CD4-positive, CD25-positive, alpha-beta regulatory T cell (primary cell): Measurements from ENCODE around the gene LRRC3B. TPM values are rescaled to one million over a fixed set of nuclear protein-coding genes. Genes with fewer than 3 reads are reported as not detected.

Experiments
- ATAC-seq, 2 donors: fragments of 150-1000 bp; cut with Tn5 transposase; one replicate each; pipeline ENCODE4 v1.10.0; 2021; ENCODE audit warnings: low read depth in 2 of 2, moderate number of reproducible peaks in 2 of 2, moderate library complexity in 1 of 2
- DNase-seq, 3 donors: peaks; one replicate each; pipeline versions ENCODE4 v3.0.0 to v3.0.0-alpha.2; 2012 to 2022; ENCODE audit warnings: mixed read lengths in 1 of 3
- H3K27ac ChIP-seq: one replicate; pipeline ENCODE4 v1.7.0; 2013; ENCODE audit warnings: mild to moderate bottlenecking, low read length; ENCODE audit not compliant: insufficient read depth, poor library complexity, severe bottlenecking
- H3K27me3 ChIP-seq: one replicate; pipeline ENCODE4 v1.7.0; 2013; ENCODE audit warnings: low read length; ENCODE audit not compliant: control insufficient read depth, insufficient read depth
- H3K36me3 ChIP-seq: one replicate; pipeline ENCODE4 v1.7.0; 2013; ENCODE audit warnings: mild to moderate bottlenecking, low read length, moderate library complexity; ENCODE audit not compliant: control insufficient read depth, insufficient read depth
- H3K4me1 ChIP-seq: 2 replicates; pipeline ENCODE4 v1.7.0; 2013; ENCODE audit warnings: mild to moderate bottlenecking, low read length; ENCODE audit not compliant: insufficient read depth, control insufficient read depth, poor library complexity, severe bottlenecking
- H3K4me3 ChIP-seq: one replicate; pipeline ENCODE4 v1.7.0; 2013; ENCODE audit warnings: low read depth, mild to moderate bottlenecking, low read length, moderate library complexity
- H3K9me3 ChIP-seq, 2 experiments: 1 replicate in 1 of 2; 2 replicates in 1 of 2; pipeline ENCODE4 v1.7.0; 2013; ENCODE audit warnings: low read length in 2 of 2, mild to moderate bottlenecking in 1 of 2, moderate library complexity in 1 of 2; ENCODE audit not compliant: control insufficient read depth in 2 of 2
- H3K27ac Mint-ChIP-seq, 3 donors: one replicate each; pipeline ENCODE4 v1.8.0; 2020 to 2022; ENCODE audit warnings: mild to moderate bottlenecking in 3 of 3, mixed read lengths in 3 of 3, moderate library complexity in 2 of 3
- H3K27me3 Mint-ChIP-seq: one replicate; pipeline ENCODE4 v1.8.0; 2022; ENCODE audit warnings: mild to moderate bottlenecking, mixed read lengths
- H3K36me3 Mint-ChIP-seq: one replicate; pipeline ENCODE4 v1.8.0; 2020; ENCODE audit warnings: mixed read lengths
- H3K4me1 Mint-ChIP-seq, 4 donors: one replicate each; pipeline ENCODE4 v1.8.0; 2020 to 2022; ENCODE audit warnings: mixed read lengths in 4 of 4, mild to moderate bottlenecking in 1 of 4
- H3K4me3 Mint-ChIP-seq, 4 donors: one replicate each; pipeline ENCODE4 v1.8.0; 2020 to 2022; ENCODE audit warnings: mild to moderate bottlenecking in 4 of 4, mixed read lengths in 4 of 4, moderate library complexity in 3 of 4
- H3K9me3 Mint-ChIP-seq, 7 donors: one replicate each; pipeline ENCODE4 v1.8.0; 2020 to 2022; ENCODE audit warnings: mixed read lengths in 7 of 7, mild to moderate bottlenecking in 3 of 7, moderate library complexity in 2 of 7
- polyA plus RNA-seq, 4 donors: library from polyadenylated mRNA; unstranded; fragments of 300-500 nt; fragmentation: Illumina TruSeq; gene quantifications; one replicate each; pipeline ENCODE4 v1.2.3, GENCODE V29; 2021
- total RNA-seq: library from RNA; stranded (reverse); gene quantifications from one replicate; pipeline ENCODE4 v1.2.3, GENCODE V29; 2022

Gene LRRC3B
- total and polyA plus RNA-seq, 5 donors from 2014 or later, result not detected

GRCh38 chr3:26683902-26684301 is 61.3 kb downstream of the LRRC3B start:
- Histone ChIP-seq H3K27me3 (no peaks in the 10 kb centered on the region), H3K4me3 (no peak overlapping the region), H3K4me1 (no peaks in the 10 kb centered on the region), H3K36me3 (no peaks in the 10 kb centered on the region), H3K27ac (no peak overlapping the region), H3K9me3 (no peaks in the 10 kb centered on the region)
- H3K9me3 Mint-ChIP-seq, result peaks cover 1 to 5% (median 3%) of the 10 kb centered on the region in 7 donors
- no peaks in the 10 kb centered on the region for H3K4me1 Mint-ChIP-seq
- no peak overlapping the region for H3K4me3 Mint-ChIP-seq
- H3K27me3 Mint-ChIP-seq, result no peaks in the 10 kb centered on the region
- ATAC-seq (no peak), DNase-seq (no peak)
- no peak overlapping the region for H3K27ac Mint-ChIP-seq
- H3K36me3 Mint-ChIP-seq, result no peaks in the 10 kb centered on the region

GRCh38 chr3:26687466-26687865 is 64.9 kb downstream of the LRRC3B start:
- no peak overlapping the region for H3K27ac ChIP-seq
- DNase-seq (no peak), ATAC-seq (no peak)
- Mint-ChIP-seq H3K27ac (no peak overlapping the region), H3K9me3 (peaks cover 1 to 3% (median 2%) of the 10 kb centered on the region in 7 donors), H3K4me1 (no peaks in the 10 kb centered on the region), H3K36me3 (no peaks in the 10 kb centered on the region), H3K4me3 (peak overlapping the region in 1 of 4 donors; percentile 43), H3K27me3 (no peaks in the 10 kb centered on the region)
- no peaks in the 10 kb centered on the region for H3K27me3 ChIP-seq
- H3K36me3 ChIP-seq, result no peaks in the 10 kb centered on the region
- H3K9me3 ChIP-seq, result peaks cover 0 to 5% of the 10 kb centered on the region in 2 experiments
- no peaks in the 10 kb centered on the region for H3K4me1 ChIP-seq
- no peak overlapping the region for H3K4me3 ChIP-seq

- no peak for ATAC-seq
- H3K27ac ChIP-seq, result no peak overlapping the region
- Mint-ChIP-seq H3K27me3 (no peaks in the 10 kb centered on the region), H3K27ac (no peak overlapping the region), H3K4me3 (peak overlapping the region in 1 of 4 donors; percentile 47), H3K4me1 (no peaks in the 10 kb centered on the region), H3K9me3 (peaks cover 0 to 10% (median 2%) of the 10 kb centered on the region in 7 donors), H3K36me3 (no peaks in the 10 kb centered on the region)
- DNase-seq, result no peak
- no peaks in the 10 kb centered on the region for H3K27me3 ChIP-seq
- no peaks in the 10 kb centered on the region for H3K36me3 ChIP-seq
- no peaks in the 10 kb centered on the region for H3K9me3 ChIP-seq
- H3K4me3 ChIP-seq, result no peak overlapping the region
- no peaks in the 10 kb centered on the region for H3K4me1 ChIP-seq
These were observed 77.0 kb downstream of the LRRC3B start for GRCh38 chr3:26699553-26699952.

- Histone ChIP-seq H3K4me3 (no peak overlapping the region), H3K36me3 (no peaks in the 10 kb centered on the region), H3K4me1 (no peaks in the 10 kb centered on the region), H3K9me3 (no peaks in the 10 kb centered on the region), H3K27me3 (no peaks in the 10 kb centered on the region), H3K27ac (no peak overlapping the region)
- ATAC-seq (no peak), DNase-seq (no peak)
- Mint-ChIP-seq H3K27ac (no peak overlapping the region), H3K27me3 (no peaks in the 10 kb centered on the region), H3K9me3 (peaks cover 0 to 8% (median 3%) of the 10 kb centered on the region in 7 donors), H3K4me3 (no peak overlapping the region), H3K4me1 (no peaks in the 10 kb centered on the region), H3K36me3 (no peaks in the 10 kb centered on the region)
These were observed 80.9 kb downstream of the LRRC3B start for GRCh38 chr3:26703519-26703918.

GRCh38 chr3:26704736-26705135 is 82.2 kb downstream of the LRRC3B start:
- H3K4me3 Mint-ChIP-seq, result no peak overlapping the region
- no peaks in the 10 kb centered on the region for H3K27me3 Mint-ChIP-seq
- ATAC-seq (no peak), DNase-seq (no peak)
- no peaks in the 10 kb centered on the region for H3K9me3 ChIP-seq
- H3K4me1 ChIP-seq, result no peaks in the 10 kb centered on the region
- H3K9me3 Mint-ChIP-seq, result peaks cover 0 to 8% (median 2%) of the 10 kb centered on the region in 7 donors
- H3K27ac ChIP-seq, result no peak overlapping the region
- no peak overlapping the region for H3K4me3 ChIP-seq
- H3K36me3 ChIP-seq, result no peaks in the 10 kb centered on the region
- H3K27ac Mint-ChIP-seq, result no peak overlapping the region
- no peaks in the 10 kb centered on the region for H3K36me3 Mint-ChIP-seq
- no peaks in the 10 kb centered on the region for H3K27me3 ChIP-seq
- no peaks in the 10 kb centered on the region for H3K4me1 Mint-ChIP-seq

- Histone ChIP-seq H3K27me3 (no peaks in the 10 kb centered on the region), H3K9me3 (no peaks in the 10 kb centered on the region), H3K4me1 (no peaks in the 10 kb centered on the region), H3K36me3 (no peaks in the 10 kb centered on the region), H3K4me3 (no peak overlapping the region), H3K27ac (no peak overlapping the region)
- H3K27ac Mint-ChIP-seq, result no peak overlapping the region
- H3K27me3 Mint-ChIP-seq, result no peaks in the 10 kb centered on the region
- H3K36me3 Mint-ChIP-seq, result no peaks in the 10 kb centered on the region
- no peaks in the 10 kb centered on the region for H3K4me1 Mint-ChIP-seq
- no peak overlapping the region for H3K4me3 Mint-ChIP-seq
- no peak for ATAC-seq
- H3K9me3 Mint-ChIP-seq, result peaks cover 0 to 8% (median 2%) of the 10 kb centered on the region in 7 donors
- no peak for DNase-seq
These were observed 85.9 kb downstream of the LRRC3B start for GRCh38 chr3:26708501-26708900.

- Histone ChIP-seq H3K36me3 (no peaks in the 10 kb centered on the region), H3K4me3 (no peak overlapping the region), H3K27ac (no peak overlapping the region), H3K27me3 (no peaks in the 10 kb centered on the region), H3K9me3 (no peaks in the 10 kb centered on the region), H3K4me1 (no peaks in the 10 kb centered on the region)
- H3K4me1 Mint-ChIP-seq, result no peaks in the 10 kb centered on the region
- no peak overlapping the region for H3K27ac Mint-ChIP-seq
- no peaks in the 10 kb centered on the region for H3K36me3 Mint-ChIP-seq
- H3K27me3 Mint-ChIP-seq, result no peaks in the 10 kb centered on the region
- ATAC-seq (no peak), DNase-seq (peak in 1 of 3 donors; percentile 16)
- peaks cover 0 to 8% (median 2%) of the 10 kb centered on the region in 7 donors for H3K9me3 Mint-ChIP-seq
- H3K4me3 Mint-ChIP-seq, result no peak overlapping the region
These were observed 89.8 kb downstream of the LRRC3B start for GRCh38 chr3:26712211-26713026.

- H3K4me3 ChIP-seq, result no peak overlapping the region
- DNase-seq (no peak), ATAC-seq (no peak)
- Mint-ChIP-seq H3K4me1 (no peaks in the 10 kb centered on the region), H3K36me3 (no peaks in the 10 kb centered on the region), H3K27me3 (no peaks in the 10 kb centered on the region), H3K9me3 (peaks cover 0 to 5% (median 1%) of the 10 kb centered on the region in 7 donors), H3K4me3 (no peak overlapping the region), H3K27ac (no peak overlapping the region)
- H3K27ac ChIP-seq, result no peak overlapping the region
- no peaks in the 10 kb centered on the region for H3K27me3 ChIP-seq
- no peaks in the 10 kb centered on the region for H3K36me3 ChIP-seq
- H3K4me1 ChIP-seq, result no peaks in the 10 kb centered on the region
- H3K9me3 ChIP-seq, result no peaks in the 10 kb centered on the region
These were observed 90.5 kb downstream of the LRRC3B start for GRCh38 chr3:26713091-26713490.
